CD4-positive, alpha-beta T cell treated with Interleukin-12 subunit alpha and Interleukin-12 subunit beta, for 1 hour (primary cell): ENCODE measurements around the gene AJUBA.
A peak's percentile ranks its signal among the peaks of the same experiment; 100 is the strongest.
"Not testable (repeated sequence)": the region's sequence is repeated elsewhere in the genome, so short reads cannot be mapped to it uniquely, and the experiment has no call there.

Experiments used
- DNase-seq: peaks from one replicate; pipeline ENCODE4 v3.0.0-alpha.2; 2020

AJUBA gene

GRCh38 chr14:23005451-23006187 lies 23.3 kb upstream of the AJUBA start:
- DNase-seq, result no peak

GRCh38 chr14:23004274-23004673 lies 21.9 kb upstream of the AJUBA start:
- DNase-seq, result not testable (repeated sequence)

DNA sequence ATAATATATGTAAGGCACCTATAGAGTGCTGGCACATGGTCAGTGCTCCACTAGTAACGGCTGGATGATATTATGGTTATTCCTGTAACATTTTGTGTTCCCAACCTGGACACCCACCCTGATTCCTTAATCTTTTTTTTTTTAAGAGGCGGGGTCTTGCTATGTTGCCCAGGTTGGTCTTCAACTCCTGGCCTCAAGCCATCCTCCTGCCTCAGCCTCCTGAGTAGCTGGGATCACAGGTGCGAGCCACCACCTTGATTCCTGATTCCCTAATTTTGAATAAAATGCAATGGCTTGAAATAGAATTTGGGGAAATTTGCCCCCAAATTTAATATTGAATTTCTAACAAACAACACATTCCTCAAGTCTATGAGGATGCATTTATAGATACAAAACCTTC lies 20.2 kb upstream of the AJUBA start:
- DNase-seq, result no peak

DNA sequence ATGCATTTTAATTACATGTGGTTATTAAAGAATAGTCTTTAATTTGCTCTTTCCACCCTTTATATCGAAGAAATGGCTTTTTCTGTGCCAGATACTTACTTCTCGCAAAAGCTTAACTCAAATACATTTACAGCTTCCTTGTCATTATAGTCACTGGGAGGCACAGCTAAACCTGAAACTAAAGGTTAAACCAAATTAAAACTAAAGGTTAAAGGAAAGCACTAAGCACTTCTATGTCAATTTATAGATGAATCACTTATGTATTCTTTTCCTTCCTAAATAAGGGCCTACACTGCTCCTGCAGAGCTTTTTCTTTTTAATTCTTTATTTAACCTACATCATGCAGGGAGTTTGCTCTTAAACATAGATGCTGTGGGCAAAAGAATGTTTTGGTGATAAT lies 18.5 kb upstream of the AJUBA start:
- DNase-seq, result no peak

DNA sequence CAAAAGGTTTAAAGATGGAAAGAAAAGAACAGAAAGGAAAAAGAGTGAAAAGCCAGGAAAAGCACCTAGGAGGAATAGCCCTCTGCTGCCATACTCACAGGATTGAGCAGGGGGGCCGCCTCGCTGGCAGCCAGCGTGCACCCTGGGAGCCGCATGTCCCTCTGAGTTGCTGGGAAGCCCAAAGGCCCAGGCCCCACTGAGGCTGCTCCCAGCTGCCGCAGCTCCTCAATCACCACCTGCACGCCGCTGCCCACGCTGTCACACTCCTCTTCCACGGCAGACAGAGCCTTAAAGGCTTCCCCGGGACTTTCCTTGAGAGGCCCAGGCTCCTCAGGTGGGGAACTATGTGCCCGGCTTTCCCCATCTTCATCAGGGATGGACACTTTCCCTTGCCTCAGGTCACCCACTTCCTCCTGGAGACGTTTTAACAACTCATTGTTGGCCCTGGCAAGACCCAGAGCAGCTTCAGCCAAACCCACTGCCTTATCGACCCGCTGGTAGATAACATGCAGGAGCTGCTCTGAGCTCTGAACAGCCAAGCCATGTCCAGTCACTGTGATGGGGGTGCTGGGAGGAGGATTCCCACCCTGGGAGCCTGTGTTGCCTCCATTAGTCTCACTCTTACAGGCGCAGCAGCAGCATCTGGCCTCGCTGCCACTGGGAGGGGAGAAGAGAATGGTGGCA lies 16.1 kb upstream of the AJUBA start:
- no peak for DNase-seq

- DNase-seq, result no peak
Observed at GRCh38 chr14:22997676-22998323, 15.4 kb upstream of the AJUBA start.

GRCh38 chr14:22996768-22997654 lies 14.7 kb upstream of the AJUBA start:
- DNase-seq, result no peak

DNA sequence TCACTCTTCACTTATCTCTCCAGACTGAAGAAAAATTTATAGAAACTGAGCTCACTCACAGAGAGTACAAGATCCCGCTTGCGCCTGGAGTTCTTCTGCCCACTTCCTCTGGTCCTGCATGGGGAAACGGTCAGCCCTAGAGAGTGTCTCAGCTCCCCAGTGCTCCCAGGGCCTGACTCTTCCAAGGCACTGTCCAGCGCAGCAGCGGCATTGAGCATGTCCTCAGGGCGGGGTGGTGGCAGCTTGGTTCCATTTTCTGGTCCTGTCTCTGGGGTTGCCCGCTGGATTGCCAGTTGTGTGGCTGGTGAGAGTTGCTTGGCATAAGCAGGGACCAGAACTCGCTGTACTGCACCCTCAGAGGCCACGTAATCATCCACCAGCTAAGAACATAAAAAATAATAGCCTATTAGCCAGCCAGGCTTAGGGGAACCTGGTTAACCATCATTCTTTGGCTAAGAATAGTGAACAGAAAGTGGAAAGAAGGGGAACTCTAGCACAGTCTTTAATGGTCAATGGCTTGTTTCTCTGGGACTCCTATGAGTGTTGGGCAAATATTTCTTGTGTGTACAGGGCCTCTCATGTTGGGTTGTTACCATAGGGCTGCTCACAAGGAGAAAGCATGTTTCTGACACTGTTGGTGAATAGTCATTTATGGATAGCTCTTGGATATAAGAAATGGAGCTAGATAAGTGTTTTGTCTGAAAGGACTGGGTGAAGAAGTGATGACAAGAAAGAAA lies 13.7 kb upstream of the AJUBA start:
- no peak for DNase-seq

GRCh38 chr14:22994762-22995275 lies 12.5 kb upstream of the AJUBA start:
- DNase-seq, result peak; percentile 44

GRCh38 chr14:22993517-22993916 lies 11.2 kb upstream of the AJUBA start:
- no peak for DNase-seq

DNA sequence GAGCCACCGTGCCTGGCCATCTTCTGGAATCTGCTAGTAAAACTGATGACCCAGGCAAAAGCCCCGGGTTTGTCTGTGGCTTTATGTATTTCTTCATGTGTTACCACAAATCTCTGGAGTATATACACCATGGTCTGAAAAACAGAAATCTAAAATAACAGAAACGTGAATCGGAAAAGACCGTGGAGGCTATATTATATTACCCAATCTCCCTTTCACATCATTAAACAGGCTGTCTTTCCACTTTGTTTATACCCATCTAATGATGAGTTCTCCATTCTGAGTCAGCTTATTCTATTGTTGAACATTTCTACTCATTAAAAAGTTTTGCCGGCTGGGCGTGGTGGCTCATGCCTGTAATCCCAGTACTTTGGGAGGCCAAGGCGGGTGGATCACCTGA lies 9.5 kb upstream of the AJUBA start:
- DNase-seq, result no peak

GRCh38 chr14:22987291-22987690 lies 4.9 kb upstream of the AJUBA start:
- no peak for DNase-seq

- DNase-seq, result peak; percentile 89
Observed at GRCh38 chr14:22986508-22987054, 4.2 kb upstream of the AJUBA start.

GRCh38 chr14:22985894-22986507 lies 3.6 kb upstream of the AJUBA start:
- DNase-seq, result no peak

DNA sequence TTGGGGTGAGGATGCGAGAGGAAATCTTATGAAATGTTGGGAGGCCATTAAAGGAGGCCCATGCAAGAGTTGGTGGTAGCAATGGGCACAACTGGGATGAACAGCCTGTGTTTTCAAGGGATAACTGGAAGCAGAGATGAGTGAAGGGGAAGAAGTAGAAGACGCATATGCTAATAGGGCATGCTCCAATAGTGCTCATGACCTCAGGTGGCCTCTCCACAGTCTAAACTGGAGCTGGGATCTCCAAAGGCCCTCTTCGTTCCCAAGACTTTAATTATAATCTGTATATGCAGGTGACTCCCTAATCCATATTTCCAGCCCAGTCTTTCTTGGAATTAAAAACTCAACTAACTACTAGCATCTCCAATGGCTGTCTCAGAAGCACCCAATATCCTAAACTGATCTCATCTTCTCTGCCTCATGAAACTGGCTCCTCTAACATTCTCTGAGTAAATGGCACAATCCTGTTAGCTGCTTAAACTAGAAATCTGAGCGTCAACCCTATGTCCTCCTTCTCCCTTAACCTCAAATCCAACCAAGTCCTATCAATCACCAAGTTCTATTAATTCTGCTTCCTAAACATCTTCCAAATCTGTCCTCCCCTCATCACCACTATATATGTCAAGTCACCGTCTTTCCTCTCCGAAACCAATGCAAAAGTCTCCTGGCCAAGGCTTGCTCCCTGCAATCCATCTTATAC lies 2.8 kb upstream of the AJUBA start:
- DNase-seq, result no peak

GRCh38 chr14:22981876-22982476 lies 375 bp downstream of the AJUBA start:
- DNase-seq, result no peak

- no peak for DNase-seq
Observed at GRCh38 chr14:22981090-22981875, 1.1 kb downstream of the AJUBA start.

- DNase-seq, result peak; percentile 23
Observed at GRCh38 chr14:22980672-22981089, 1.7 kb downstream of the AJUBA start.

- no peak for DNase-seq
Observed at GRCh38 chr14:22979748-22980392, 2.5 kb downstream of the AJUBA start.
